OCI-LY7 (cell line): ENCODE results near the gene ENO1. TPM values are rescaled to one million over a fixed set of nuclear protein-coding genes. Genes with fewer than 3 reads are reported as not detected.

Experiments
- BruUV-seq: library from RNA; stranded (reverse); fragments of 400-500 nt; replicated peaks from 2 replicates; lab custom pipeline; 2021; lab: Mats Ljungman, UMichigan
- CTCF ChIA-PET: fragments of 300-600 bp; sonication (Branson Sonifier 250); formaldehyde crosslinking; loops from one replicate; lab custom pipeline; 2022; ENCODE audit warnings: antibody characterized with exemption; ENCODE audit not compliant: unreplicated experiment; lab: Charles Lee
- POLR2A ChIA-PET: fragments of 300-600 bp; sonication (Branson Sonifier 250); formaldehyde crosslinking; loops from one replicate; lab custom pipeline; 2022; ENCODE audit warnings: antibody characterized with exemption; lab: Charles Lee
- DNase-seq: peaks from one replicate; pipeline ENCODE4 v3.0.0-alpha.2; 2015; ENCODE audit warnings: low spot score
- H2AFZ ChIP-seq: fragments of 200-600 bp; sonication (generic), shearing (Covaris generic); 2 replicates; pipeline ENCODE4 v1.6.1; 2014; ENCODE audit warnings: mild to moderate bottlenecking, antibody characterized with exemption, low read length, moderate library complexity
- H3K27ac ChIP-seq: fragments of 200-600 bp; sonication (generic); 2 replicates; pipeline ENCODE4 v1.5.1; 2014; ENCODE audit warnings: mixed run types, low read depth, mild to moderate bottlenecking, moderate library complexity, low read length, inconsistent platforms; ENCODE audit not compliant: poor library complexity, severe bottlenecking
- H3K36me3 ChIP-seq: fragments of 200-600 bp; sonication (generic); 2 replicates; pipeline ENCODE4 v1.6.1; 2014; ENCODE audit warnings: mild to moderate bottlenecking, antibody characterized with exemption, low read length, moderate library complexity, mixed read lengths; ENCODE audit not compliant: insufficient read depth
- H3K4me1 ChIP-seq: fragments of 200-600 bp; sonication (generic); 2 replicates; pipeline ENCODE4 v1.5.1; 2014; ENCODE audit warnings: mild to moderate bottlenecking, low read length; ENCODE audit not compliant: insufficient read depth, poor library complexity, severe bottlenecking
- H3K4me2 ChIP-seq: fragments of 200-600 bp; sonication (generic); 2 replicates; pipeline ENCODE4 v1.6.1; 2014; ENCODE audit warnings: mild to moderate bottlenecking, low read length
- H3K4me3 ChIP-seq: fragments of 200-600 bp; sonication (generic); 2 replicates; pipeline ENCODE4 v1.5.1; 2014; ENCODE audit warnings: mild to moderate bottlenecking, low read depth, low read length; ENCODE audit not compliant: poor library complexity, severe bottlenecking
- H3K79me2 ChIP-seq: fragments of 200-600 bp; sonication (generic); 2 replicates; pipeline ENCODE4 v1.6.1; 2016; ENCODE audit warnings: low read depth, mild to moderate bottlenecking, low read length, moderate library complexity, mixed read lengths; ENCODE audit not compliant: insufficient read depth
- H3K9me2 ChIP-seq: fragments of 200-600 bp; sonication (generic); 2 replicates; pipeline ENCODE4 v1.6.1; 2016; ENCODE audit warnings: mild to moderate bottlenecking, low read length, mixed read lengths; ENCODE audit not compliant: insufficient read depth
- H3K9me3 ChIP-seq: fragments of 200-600 bp; sonication (generic); 2 replicates; pipeline ENCODE4 v1.6.1; 2014; ENCODE audit warnings: mild to moderate bottlenecking, mixed run types, low read length, mixed read lengths
- H4K20me1 ChIP-seq: fragments of 200-600 bp; sonication (generic); 2 replicates; pipeline ENCODE4 v1.6.1; 2014; ENCODE audit warnings: mild to moderate bottlenecking, antibody characterized with exemption, low read length, moderate library complexity, mixed read lengths; ENCODE audit not compliant: insufficient read depth
- CTCF ChIP-seq: fragments of 200-600 bp; sonication (generic); conservative IDR thresholded peaks from 2 replicates; pipeline ENCODE4 v1.5.1; 2014; ENCODE audit warnings: mild to moderate bottlenecking, antibody characterized with exemption, low read length, moderate library complexity, mixed read lengths
- EZH2phosphoT487 ChIP-seq: fragments of 200-600 bp; sonication (generic); IDR thresholded peaks from 2 replicates; pipeline ENCODE4 v1.6.1; 2018; ENCODE audit warnings: low read depth, borderline replicate concordance, mild to moderate bottlenecking, mixed run types, antibody characterized with exemption, low read length, moderate library complexity, mixed read lengths
- intact Hi-C: fragments of 100-400 bp; cut with micrococcal nuclease; formaldehyde crosslinking; loops from one replicate; pipeline ENCODE4 v1.10.0; 2022; ENCODE audit not compliant: unreplicated experiment
- total RNA-seq, 2 experiments: library from RNA; depleted of rRNA in 1 of 2; stranded (reverse); fragments of >200 nt in 1 of 2; shearing (Covaris generic) in 1 of 2; gene quantifications; 2 replicates each; pipeline ENCODE4 v1.2.3, GENCODE V29; 2014 to 2022

Gene ENO1
- total RNA-seq, 2 experiments from 2014 or later, result 1,017 to 1,337 TPM

GRCh38 chr1:8876087-8876486 lies 2.4 kb downstream of the ENO1 start:
- Histone ChIP-seq H3K9me2 (no peaks in the 10 kb centered on the region), H3K27ac (no peak overlapping the region), H3K9me3 (no peaks in the 10 kb centered on the region), H3K4me2 (peak overlapping the region; percentile 87), H2AFZ (no peak overlapping the region), H4K20me1 (peaks cover 55% of the 10 kb centered on the region), H3K4me3 (peak overlapping the region; percentile 99), H3K79me2 (peaks cover 83% of the 10 kb centered on the region), H3K4me1 (peaks cover 45% of the 10 kb centered on the region), H3K36me3 (peaks cover 73% of the 10 kb centered on the region)
- ChIA-PET POLR2A (no interaction called here), CTCF (no interaction called here)
- TF ChIP-seq EZH2phosphoT487 (no peak), CTCF (no peak)
- no peak for DNase-seq
- TSS peak; percentile 63 for BruUV-seq
- intact Hi-C loops, result loop anchor here (5.0 kb wide), 2 partner anchors 191 to 454 kb away; partner anchors contain the start of gene SLC2A5

- BruUV-seq, result no TSS peak
- TF ChIP-seq EZH2phosphoT487, result no peak
- Histone ChIP-seq H3K79me2 (peaks cover 88% of the 10 kb centered on the region), H3K9me2 (no peaks in the 10 kb centered on the region), H3K27ac (no peak overlapping the region), H4K20me1 (peaks cover 62% of the 10 kb centered on the region), H3K36me3 (peaks cover 81% of the 10 kb centered on the region), H3K9me3 (no peaks in the 10 kb centered on the region), H3K4me1 (peaks cover 43% of the 10 kb centered on the region), H3K4me2 (peak overlapping the region; percentile 87), H2AFZ (no peak overlapping the region), H3K4me3 (peak overlapping the region; percentile 99)
- intact Hi-C loops, result loop anchor here (5.0 kb wide), 2 partner anchors 192 to 453 kb away; partner anchors contain the start of gene SLC2A5
- CTCF ChIA-PET, result no interaction called here
- DNase-seq, result no peak
- POLR2A ChIA-PET, result interaction anchor here (0.6 kb wide), 2 partner anchors 99 to 903 kb away, joined by 3 read pairs; no protein-coding TSS in a partner anchor
Measured at GRCh38 chr1:8875216-8875861, 3.1 kb downstream of the ENO1 start.

GRCh38 chr1:8874230-8875201 lies 4.0 kb downstream of the ENO1 start:
- Histone ChIP-seq H3K4me2 (peak overlapping the region; percentile 87; the same call in 1 of the 2 replicates), H3K4me1 (peaks cover 35% of the 10 kb centered on the region), H3K79me2 (peaks cover 86% of the 10 kb centered on the region), H3K36me3 (peaks cover 89% of the 10 kb centered on the region), H3K4me3 (peak overlapping the region; percentile 99), H3K9me3 (no peaks in the 10 kb centered on the region), H4K20me1 (peaks cover 69% of the 10 kb centered on the region), H3K9me2 (no peaks in the 10 kb centered on the region), H2AFZ (no peak overlapping the region), H3K27ac (no peak overlapping the region)
- intact Hi-C loops, result loop anchor here (5.0 kb wide), 2 partner anchors 193 to 452 kb away; partner anchors contain the start of gene SLC2A5
- POLR2A ChIA-PET, result interaction anchor here (0.6 to 0.7 kb wide), 3 partner anchors 11 to 255 kb away, joined by 3 to 4 read pairs (median 3); partner anchors contain the start of gene GPR157
- no peak for TF ChIP-seq EZH2phosphoT487
- no peak for TF ChIP-seq CTCF
- no peak for DNase-seq
- no TSS peak for BruUV-seq
- CTCF ChIA-PET, result no interaction called here
